PFSK-1 (cell line): ENCODE data around the gene CDH26.

Source experiments
- FOXP2 ChIP-seq: optimal IDR thresholded peaks from 2 replicates; pipeline ENCODE3; 2011; ENCODE audit warnings: borderline replicate concordance, control low read depth, inconsistent platforms; ENCODE audit not compliant: insufficient read depth; ENCODE audit errors: extremely low read length, extremely low read depth
- POLR2AphosphoS5 ChIP-seq: IDR thresholded peaks from 2 replicates; pipeline ENCODE4 v1.6.1; 2012; ENCODE audit warnings: low read depth, mild to moderate bottlenecking, control low read depth, low read length, moderate library complexity
- REST ChIP-seq, 2 experiments: IDR thresholded peaks; 2 replicates each; pipeline versions ENCODE4 v1.6.1 to v1.8.0; 2011 to 2012; ENCODE audit warnings: low read depth in 2 of 2, low read length in 2 of 2, control low read depth in 1 of 2, inconsistent platforms in 1 of 2, mild to moderate bottlenecking in 1 of 2, moderate library complexity in 1 of 2; ENCODE audit not compliant: insufficient read depth in 1 of 2
- SIN3A ChIP-seq: IDR thresholded peaks from 2 replicates; pipeline ENCODE4 v1.6.1; 2012; ENCODE audit warnings: mild to moderate bottlenecking, low read length, moderate library complexity, borderline replicate concordance; ENCODE audit not compliant: insufficient read depth
- TAF1 ChIP-seq: IDR thresholded peaks from 2 replicates; pipeline ENCODE4 v1.6.1; 2012; ENCODE audit warnings: low read length, control low read depth, borderline replicate concordance; ENCODE audit not compliant: insufficient read depth

The CDH26 gene

GRCh38 chr20:59993736-59994430, 35.7 kb downstream of the CDH26 start:
- TF ChIP-seq SIN3A (no peak), TAF1 (no peak), REST (IDR thresholded peaks at IDR 0.05; ENCODE audit: insufficient read depth in 1 of 2, low read depth in 2 of 2, low read length in 2 of 2) (no peak), FOXP2 (no peak), POLR2AphosphoS5 (no peak)

- TF ChIP-seq SIN3A (no peak), TAF1 (no peak), FOXP2 (no peak), REST (IDR thresholded peaks at IDR 0.05; ENCODE audit: insufficient read depth in 1 of 2, low read depth in 2 of 2, low read length in 2 of 2) (no peak), POLR2AphosphoS5 (no peak)
Measured at GRCh38 chr20:59994697-59995122, 36.5 kb downstream of the CDH26 start.

- TF ChIP-seq POLR2AphosphoS5: no peak
- no peak for TF ChIP-seq SIN3A
- TF ChIP-seq FOXP2: no peak
- TF ChIP-seq REST (IDR thresholded peaks at IDR 0.05; ENCODE audit: insufficient read depth in 1 of 2, low read depth in 2 of 2, low read length in 2 of 2): no peak
- no peak for TF ChIP-seq TAF1
Measured at GRCh38 chr20:59996108-59996507, 37.9 kb downstream of the CDH26 start.

- no peak for TF ChIP-seq FOXP2
- no peak for TF ChIP-seq TAF1
- no peak for TF ChIP-seq SIN3A
- no peak for TF ChIP-seq POLR2AphosphoS5
- no peak for TF ChIP-seq REST (IDR thresholded peaks at IDR 0.05; ENCODE audit: insufficient read depth in 1 of 2, low read depth in 2 of 2, low read length in 2 of 2)
Measured at GRCh38 chr20:59997896-59998295, 39.7 kb downstream of the CDH26 start.

- no peak for TF ChIP-seq TAF1
- TF ChIP-seq REST (IDR thresholded peaks at IDR 0.05; ENCODE audit: insufficient read depth in 1 of 2, low read depth in 2 of 2, low read length in 2 of 2): no peak
- no peak for TF ChIP-seq SIN3A
- no peak for TF ChIP-seq FOXP2
- TF ChIP-seq POLR2AphosphoS5: no peak
Measured at GRCh38 chr20:59999502-59999901, 41.3 kb downstream of the CDH26 start.
